UCSD-AML1 (cell line): ENCODE data around the gene EIF6.

Experiments used
- DNase-seq: peaks from one replicate; lab custom pipeline; 2025; ENCODE audit not compliant: unreplicated experiment; lab: John Stamatoyannopoulos, UW

The EIF6 gene

GRCh38 chr20:35280523-35280922 is 4.0 kb downstream of the EIF6 start:
- DNase-seq = no peak

- DNase-seq = no peak
Measured at GRCh38 chr20:35279533-35280174, 4.9 kb downstream of the EIF6 start.

- no peak for DNase-seq
Measured at GRCh38 chr20:35279040-35279439, 5.5 kb downstream of the EIF6 start.

GRCh38 chr20:35277531-35278395 is 6.8 kb downstream of the EIF6 start, which contains the start of gene MMP24OS:
MMP24OS (minus strand) TSS chr20:35278122; CDS start chr20:35277929, 193 bp downstream.
- peak; percentile 95 for DNase-seq

GRCh38 chr20:35277127-35277526 is 7.4 kb downstream of the EIF6 start:
- no peak for DNase-seq

- DNase-seq = no peak
Measured at GRCh38 chr20:35276408-35276807, 8.2 kb downstream of the EIF6 start.

- no peak for DNase-seq
Measured at GRCh38 chr20:35275741-35276251, 8.8 kb downstream of the EIF6 start.

- DNase-seq = no peak
Measured at GRCh38 chr20:35274172-35275092, 10.1 kb downstream of the EIF6 start.

- no peak for DNase-seq
Measured at GRCh38 chr20:35273449-35274171, 11.0 kb downstream of the EIF6 start.

- no peak for DNase-seq
Measured at GRCh38 chr20:35271904-35272303, 12.7 kb downstream of the EIF6 start.

GRCh38 chr20:35271073-35271882 is 13.3 kb downstream of the EIF6 start:
- DNase-seq = no peak

- DNase-seq = no peak
Measured at GRCh38 chr20:35270021-35270902, 14.3 kb downstream of the EIF6 start.

- DNase-seq = peak; percentile 58
Measured at GRCh38 chr20:35269055-35269781, 15.4 kb downstream of the EIF6 start.

- no peak for DNase-seq
Measured at GRCh38 chr20:35267092-35267491, 17.5 kb downstream of the EIF6 start.

- peak; percentile 25 for DNase-seq
Measured at GRCh38 chr20:35264755-35265154, 19.8 kb downstream of the EIF6 start.

GRCh38 chr20:35263532-35264341 is 20.8 kb downstream of the EIF6 start:
- DNase-seq = no peak
